SK-N-MC (cell line): ENCODE measurements around the gene USP33.
"Not testable (repeated sequence)": the region's sequence is repeated elsewhere in the genome, so short reads cannot be mapped to it uniquely, and the experiment has no call there.

Source experiments
- DNase-seq: peaks from one replicate; pipeline ENCODE4 v3.0.0-alpha.2; 2011; ENCODE audit warnings: low read depth, low spot score
- H3K27ac ChIP-seq: fragments of 200-600 bp; sonication (generic); 2 replicates; pipeline ENCODE4 v1.5.1; 2016; ENCODE audit warnings: mixed run types
- H3K36me3 ChIP-seq: fragments of 200-600 bp; sonication (generic); 2 replicates; pipeline ENCODE4 v1.6.1; 2017; ENCODE audit warnings: antibody characterized with exemption, low read length, mixed read lengths; ENCODE audit not compliant: insufficient read depth
- H3K4me3 ChIP-seq: fragments of 200-600 bp; sonication (generic); 2 replicates; pipeline ENCODE4 v1.5.1; 2016
- H3K9ac ChIP-seq: fragments of 200-600 bp; sonication (generic); 2 replicates; pipeline ENCODE4 v1.8.0; 2017; ENCODE audit warnings: mixed run types, mixed read lengths; ENCODE audit not compliant: insufficient read length
- H3K9me3 ChIP-seq: fragments of 200-600 bp; sonication (generic); 2 replicates; pipeline ENCODE4 v1.6.1; 2017; ENCODE audit warnings: low read depth, mild to moderate bottlenecking, antibody characterized with exemption, low read length, moderate library complexity, mixed read lengths
- EZH2 ChIP-seq: fragments of 200-600 bp; sonication (generic); IDR thresholded peaks from one replicate; pipeline ENCODE4 v1.6.1; 2017; ENCODE audit warnings: antibody characterized with exemption
- FOXP2 ChIP-seq: optimal IDR thresholded peaks from 2 replicates; pipeline ENCODE3; 2011; ENCODE audit warnings: mild to moderate bottlenecking, moderate library complexity; ENCODE audit not compliant: insufficient read depth; ENCODE audit errors: extremely low read length, control extremely low read depth
- POLR2AphosphoS5 ChIP-seq: IDR thresholded peaks from 2 replicates; pipeline ENCODE4 v1.6.1; 2012; ENCODE audit warnings: mild to moderate bottlenecking, low read depth, low read length, borderline replicate concordance

USP33 gene

GRCh38 chr1:77652268-77652667 is 107.4 kb downstream of the USP33 start:
- TF ChIP-seq POLR2AphosphoS5 (no peak), FOXP2 (no peak), EZH2 (no peak)
- Histone ChIP-seq H3K9ac (no peak overlapping the region), H3K27ac (peak overlapping the region; percentile 77), H3K4me3 (peak overlapping the region; percentile 10; the same call in 1 of the 2 replicates), H3K9me3 (peaks cover 14% of the 10 kb centered on the region; the same call in 1 of the 2 replicates), H3K36me3 (peaks cover 34% of the 10 kb centered on the region)
- DNase-seq = no peak

GRCh38 chr1:77649127-77649526 is 110.5 kb downstream of the USP33 start:
- peaks cover 60% of the 10 kb centered on the region for H3K36me3 ChIP-seq
- TF ChIP-seq POLR2AphosphoS5 (no peak), FOXP2 (no peak), EZH2 (no peak)
- H3K9me3 ChIP-seq = peaks cover 18% of the 10 kb centered on the region; the same call in 1 of the 2 replicates
- DNase-seq = no peak
- H3K4me3 ChIP-seq = no peak overlapping the region
- no peak overlapping the region for H3K9ac ChIP-seq
- no peak overlapping the region for H3K27ac ChIP-seq

- H3K27ac ChIP-seq, H3K4me3 ChIP-seq, DNase-seq, H3K9ac ChIP-seq: not testable (repeated sequence)
- H3K9me3 ChIP-seq = peaks cover 18% of the 10 kb centered on the region; the same call in 1 of the 2 replicates
- H3K36me3 ChIP-seq = peaks cover 68% of the 10 kb centered on the region
Measured at GRCh38 chr1:77646224-77646623, 113.4 kb downstream of the USP33 start.
